ENCODE results near the gene HUNK.

The HUNK gene

DNA sequence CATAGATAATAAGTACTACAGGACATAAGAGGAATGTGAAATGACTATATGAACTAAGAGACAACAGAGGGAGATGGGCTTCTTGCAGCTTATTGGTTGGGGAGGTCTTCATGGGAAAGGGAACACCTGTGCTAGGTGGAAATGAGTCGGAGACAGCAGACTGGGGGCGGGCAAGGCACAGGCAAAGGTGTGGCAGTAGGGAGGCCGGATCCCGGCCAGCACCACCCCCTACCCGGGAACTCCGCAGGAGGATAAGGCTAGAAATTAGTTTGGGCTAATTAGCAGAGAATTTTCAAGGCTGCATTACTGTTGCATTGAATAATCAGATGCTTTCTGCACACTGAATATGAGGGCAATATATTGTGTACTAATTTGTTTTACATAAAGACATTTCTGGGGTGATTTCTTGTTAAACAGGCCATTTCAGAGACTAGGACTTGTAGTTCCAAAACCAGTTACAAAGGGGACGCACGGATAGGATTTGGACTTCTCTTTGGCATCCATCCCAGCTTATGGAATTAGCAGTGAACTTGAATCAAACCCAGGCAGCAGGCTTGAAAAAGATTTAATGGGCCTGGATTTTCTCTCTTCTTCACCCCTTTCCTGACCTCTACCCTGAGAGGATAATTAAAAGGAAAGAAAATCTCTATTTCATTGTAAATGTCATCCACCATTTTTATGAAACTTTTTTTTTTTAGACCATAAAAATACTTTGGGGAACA is 2.2 kb upstream of the HUNK start:
- TF ChIP-seq, protein P1, sequence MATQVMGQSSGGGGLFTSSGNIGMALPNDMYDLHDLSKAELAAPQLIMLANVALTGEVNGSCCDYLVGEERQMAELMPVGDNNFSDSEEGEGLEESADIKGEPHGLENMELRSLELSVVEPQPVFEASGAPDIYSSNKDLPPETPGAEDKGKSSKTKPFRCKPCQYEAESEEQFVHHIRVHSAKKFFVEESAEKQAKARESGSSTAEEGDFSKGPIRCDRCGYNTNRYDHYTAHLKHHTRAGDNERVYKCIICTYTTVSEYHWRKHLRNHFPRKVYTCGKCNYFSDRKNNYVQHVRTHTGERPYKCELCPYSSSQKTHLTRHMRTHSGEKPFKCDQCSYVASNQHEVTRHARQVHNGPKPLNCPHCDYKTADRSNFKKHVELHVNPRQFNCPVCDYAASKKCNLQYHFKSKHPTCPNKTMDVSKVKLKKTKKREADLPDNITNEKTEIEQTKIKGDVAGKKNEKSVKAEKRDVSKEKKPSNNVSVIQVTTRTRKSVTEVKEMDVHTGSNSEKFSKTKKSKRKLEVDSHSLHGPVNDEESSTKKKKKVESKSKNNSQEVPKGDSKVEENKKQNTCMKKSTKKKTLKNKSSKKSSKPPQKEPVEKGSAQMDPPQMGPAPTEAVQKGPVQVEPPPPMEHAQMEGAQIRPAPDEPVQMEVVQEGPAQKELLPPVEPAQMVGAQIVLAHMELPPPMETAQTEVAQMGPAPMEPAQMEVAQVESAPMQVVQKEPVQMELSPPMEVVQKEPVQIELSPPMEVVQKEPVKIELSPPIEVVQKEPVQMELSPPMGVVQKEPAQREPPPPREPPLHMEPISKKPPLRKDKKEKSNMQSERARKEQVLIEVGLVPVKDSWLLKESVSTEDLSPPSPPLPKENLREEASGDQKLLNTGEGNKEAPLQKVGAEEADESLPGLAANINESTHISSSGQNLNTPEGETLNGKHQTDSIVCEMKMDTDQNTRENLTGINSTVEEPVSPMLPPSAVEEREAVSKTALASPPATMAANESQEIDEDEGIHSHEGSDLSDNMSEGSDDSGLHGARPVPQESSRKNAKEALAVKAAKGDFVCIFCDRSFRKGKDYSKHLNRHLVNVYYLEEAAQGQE (IDR thresholded peaks at IDR 0.05; ENCODE audit: low read depth): no peak
- no peak for TF ChIP-seq EP300 (IDR thresholded peaks at IDR 0.05; ENCODE audit: borderline replicate concordance)

DNA sequence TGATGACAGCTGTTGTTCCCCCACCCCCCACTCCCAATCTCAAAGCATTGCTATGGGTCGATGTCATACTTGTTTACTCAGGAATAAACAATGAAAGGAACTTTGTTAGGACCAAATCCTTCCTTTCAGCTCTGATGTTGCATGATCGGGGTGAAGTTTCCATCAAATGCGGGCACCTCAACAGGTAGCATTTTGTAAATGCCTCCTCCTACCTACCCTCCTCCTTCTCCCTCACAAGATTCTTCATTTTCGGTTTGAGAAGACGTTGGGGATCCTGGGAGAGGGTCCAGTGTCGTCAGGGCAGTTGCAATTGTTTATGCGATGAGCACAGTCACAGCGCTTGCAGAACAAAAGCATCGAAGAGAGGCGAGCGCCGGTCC is 758 bp upstream of the HUNK start:
- TF ChIP-seq EP300 (IDR thresholded peaks at IDR 0.05; ENCODE audit: borderline replicate concordance) (no peak), ZBTB7A (IDR thresholded peaks at IDR 0.05; ENCODE audit: low read depth) (no peak), NFIC (IDR thresholded peaks at IDR 0.05) (no peak), RAD21 (IDR thresholded peaks at IDR 0.05; ENCODE audit: low read depth) (no peak), EGR1 (IDR thresholded peaks at IDR 0.05) (no peak), CREB1 (IDR thresholded peaks at IDR 0.05; ENCODE audit: low read depth) (no peak), TAF1 (IDR thresholded peaks at IDR 0.05; ENCODE audit: low read depth) (no peak), TEAD4 (IDR thresholded peaks at IDR 0.05) (no peak)

DNA sequence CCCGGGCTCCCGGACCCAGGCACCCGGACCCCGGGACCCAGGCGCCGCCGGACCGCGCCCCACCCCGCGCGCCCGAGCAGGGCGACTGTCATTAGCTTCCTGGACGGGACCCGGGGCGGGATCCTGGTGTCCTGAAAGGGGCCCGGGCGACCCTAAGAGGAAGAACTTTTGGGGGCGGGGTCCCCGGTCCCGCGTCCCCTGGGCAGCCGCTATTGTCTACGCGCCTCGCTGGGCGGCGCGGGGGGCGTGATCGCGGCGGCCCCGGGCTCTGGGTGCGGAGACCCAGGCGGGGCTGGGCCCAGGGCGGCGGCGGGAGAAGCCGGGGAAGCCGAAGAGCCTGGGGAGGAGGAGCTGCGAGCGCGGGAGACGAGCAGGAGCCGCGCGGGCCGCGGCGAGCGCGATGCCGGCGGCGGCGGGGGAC is 465 bp downstream of the HUNK start:
- TF ChIP-seq YY1 (IDR thresholded peaks at IDR 0.05; ENCODE audit: low read depth): no peak
- TF ChIP-seq CEBPB (IDR thresholded peaks at IDR 0.05): no peak

DNA sequence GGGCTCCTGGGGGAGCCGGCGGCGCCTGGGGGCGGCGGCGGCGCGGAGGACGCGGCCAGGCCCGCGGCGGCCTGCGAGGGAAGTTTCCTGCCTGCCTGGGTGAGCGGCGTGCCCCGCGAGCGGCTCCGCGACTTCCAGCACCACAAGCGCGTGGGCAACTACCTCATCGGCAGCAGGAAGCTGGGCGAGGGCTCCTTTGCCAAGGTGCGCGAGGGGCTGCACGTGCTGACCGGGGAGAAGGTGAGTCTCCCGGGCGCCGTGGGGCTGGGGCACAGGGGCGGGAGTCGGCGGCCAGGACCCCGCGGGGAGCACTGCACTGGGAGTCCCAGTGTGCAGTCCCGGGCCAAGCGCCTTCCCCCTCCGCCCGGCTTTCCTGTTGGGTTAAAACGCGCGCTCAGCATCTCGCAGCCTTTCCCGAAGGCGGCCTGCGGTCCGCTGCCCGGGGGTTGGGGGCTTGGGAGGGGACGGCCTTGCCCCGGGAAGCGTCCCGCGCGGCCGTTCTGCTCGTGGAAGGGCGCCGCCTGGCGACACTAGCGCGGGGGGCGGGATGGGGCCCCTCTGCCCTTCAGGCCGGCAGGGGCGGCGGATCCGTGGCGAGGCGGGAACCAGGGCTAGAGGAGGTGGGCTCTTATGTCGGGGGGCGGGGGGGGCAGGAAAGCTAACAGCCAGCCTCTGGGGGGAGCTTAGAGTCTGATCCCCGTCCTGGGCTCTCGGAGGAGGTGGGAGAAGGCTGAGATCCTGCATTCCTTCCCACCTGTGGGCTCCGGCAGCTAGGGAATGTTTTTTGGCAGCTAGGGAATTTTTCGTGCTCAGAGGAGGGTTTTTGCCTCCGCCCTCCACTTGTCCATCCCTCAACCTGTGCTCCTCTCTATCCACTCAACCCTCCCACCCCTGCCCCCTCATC is 1.1 kb downstream of the HUNK start:
- TF ChIP-seq FOXM1 (IDR thresholded peaks at IDR 0.05; ENCODE audit: borderline replicate concordance, low read depth) (no peak), NFIC (IDR thresholded peaks at IDR 0.05) (0 out of 2 replicates have a peak, but pooled peaks have one; percentile 3), RAD21 (IDR thresholded peaks at IDR 0.05; ENCODE audit: low read depth) (peak; percentile 37), TCF12 (IDR thresholded peaks at IDR 0.05; ENCODE audit: low read depth) (peak; percentile 19; the same call in 1 of the 2 replicates), EP300 (IDR thresholded peaks at IDR 0.05; ENCODE audit: borderline replicate concordance) (no peak), ZBTB7A (IDR thresholded peaks at IDR 0.05; ENCODE audit: low read depth) (peak; percentile 96)
- TF ChIP-seq, protein P2, sequence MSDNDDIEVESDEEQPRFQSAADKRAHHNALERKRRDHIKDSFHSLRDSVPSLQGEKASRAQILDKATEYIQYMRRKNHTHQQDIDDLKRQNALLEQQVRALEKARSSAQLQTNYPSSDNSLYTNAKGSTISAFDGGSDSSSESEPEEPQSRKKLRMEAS (IDR thresholded peaks at IDR 0.05): peak; percentile 77
- TF ChIP-seq, protein P3, sequence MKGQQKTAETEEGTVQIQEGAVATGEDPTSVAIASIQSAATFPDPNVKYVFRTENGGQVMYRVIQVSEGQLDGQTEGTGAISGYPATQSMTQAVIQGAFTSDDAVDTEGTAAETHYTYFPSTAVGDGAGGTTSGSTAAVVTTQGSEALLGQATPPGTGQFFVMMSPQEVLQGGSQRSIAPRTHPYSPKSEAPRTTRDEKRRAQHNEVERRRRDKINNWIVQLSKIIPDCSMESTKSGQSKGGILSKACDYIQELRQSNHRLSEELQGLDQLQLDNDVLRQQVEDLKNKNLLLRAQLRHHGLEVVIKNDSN (IDR thresholded peaks at IDR 0.05): no peak

DNA sequence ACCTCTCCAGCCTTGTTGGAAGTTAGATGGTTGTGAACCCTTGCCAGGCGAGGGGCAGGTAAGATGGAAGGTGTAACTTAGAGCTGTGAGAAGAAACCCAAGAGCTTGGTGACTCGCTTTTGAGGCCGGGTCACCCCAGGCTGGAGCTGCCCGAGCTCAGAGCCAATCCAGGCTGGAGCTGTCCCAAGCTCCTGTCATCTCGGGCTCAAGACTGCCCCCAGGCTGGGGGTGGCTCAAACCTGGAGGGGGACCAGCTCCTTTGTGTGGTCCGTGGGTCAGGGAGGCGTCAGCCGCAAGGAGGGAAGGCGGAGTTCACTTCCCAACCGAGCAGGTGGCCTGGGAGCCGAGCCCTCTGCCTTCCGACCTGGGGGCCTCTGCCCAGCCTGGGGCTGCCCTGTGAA is 2.0 kb downstream of the HUNK start:
- TF ChIP-seq NFIC (IDR thresholded peaks at IDR 0.05) (no peak), FOXM1 (IDR thresholded peaks at IDR 0.05; ENCODE audit: borderline replicate concordance, low read depth) (no peak), RAD21 (IDR thresholded peaks at IDR 0.05; ENCODE audit: low read depth) (no peak), TCF12 (IDR thresholded peaks at IDR 0.05; ENCODE audit: low read depth) (no peak), EP300 (IDR thresholded peaks at IDR 0.05; ENCODE audit: borderline replicate concordance) (no peak), TEAD4 (IDR thresholded peaks at IDR 0.05) (no peak), CREB1 (IDR thresholded peaks at IDR 0.05; ENCODE audit: low read depth) (no peak), YY1 (IDR thresholded peaks at IDR 0.05; ENCODE audit: low read depth) (no peak), TAF1 (IDR thresholded peaks at IDR 0.05; ENCODE audit: low read depth) (no peak), ZBTB7A (IDR thresholded peaks at IDR 0.05; ENCODE audit: low read depth) (no peak), CEBPB (IDR thresholded peaks at IDR 0.05) (no peak), EGR1 (IDR thresholded peaks at IDR 0.05) (no peak)
- TF ChIP-seq, protein P2 (IDR thresholded peaks at IDR 0.05): no peak
- TF ChIP-seq, protein P1 (IDR thresholded peaks at IDR 0.05; ENCODE audit: low read depth): no peak
- TF ChIP-seq, protein P3 (IDR thresholded peaks at IDR 0.05): no peak
